HG03159 (cell line): ENCODE data around the gene WNT3.
"Not testable (repeated sequence)": the region's sequence is repeated elsewhere in the genome, so short reads cannot be mapped to it uniquely, and the experiment has no call there.

Experiments
- ATAC-seq: cut with Tn5 transposase; IDR thresholded peaks from one replicate; pipeline ENCODE4 v1.9.1; 2021; ENCODE audit warnings: mild to moderate bottlenecking, moderate library complexity; ENCODE audit not compliant: unreplicated experiment

WNT3 gene

DNA sequence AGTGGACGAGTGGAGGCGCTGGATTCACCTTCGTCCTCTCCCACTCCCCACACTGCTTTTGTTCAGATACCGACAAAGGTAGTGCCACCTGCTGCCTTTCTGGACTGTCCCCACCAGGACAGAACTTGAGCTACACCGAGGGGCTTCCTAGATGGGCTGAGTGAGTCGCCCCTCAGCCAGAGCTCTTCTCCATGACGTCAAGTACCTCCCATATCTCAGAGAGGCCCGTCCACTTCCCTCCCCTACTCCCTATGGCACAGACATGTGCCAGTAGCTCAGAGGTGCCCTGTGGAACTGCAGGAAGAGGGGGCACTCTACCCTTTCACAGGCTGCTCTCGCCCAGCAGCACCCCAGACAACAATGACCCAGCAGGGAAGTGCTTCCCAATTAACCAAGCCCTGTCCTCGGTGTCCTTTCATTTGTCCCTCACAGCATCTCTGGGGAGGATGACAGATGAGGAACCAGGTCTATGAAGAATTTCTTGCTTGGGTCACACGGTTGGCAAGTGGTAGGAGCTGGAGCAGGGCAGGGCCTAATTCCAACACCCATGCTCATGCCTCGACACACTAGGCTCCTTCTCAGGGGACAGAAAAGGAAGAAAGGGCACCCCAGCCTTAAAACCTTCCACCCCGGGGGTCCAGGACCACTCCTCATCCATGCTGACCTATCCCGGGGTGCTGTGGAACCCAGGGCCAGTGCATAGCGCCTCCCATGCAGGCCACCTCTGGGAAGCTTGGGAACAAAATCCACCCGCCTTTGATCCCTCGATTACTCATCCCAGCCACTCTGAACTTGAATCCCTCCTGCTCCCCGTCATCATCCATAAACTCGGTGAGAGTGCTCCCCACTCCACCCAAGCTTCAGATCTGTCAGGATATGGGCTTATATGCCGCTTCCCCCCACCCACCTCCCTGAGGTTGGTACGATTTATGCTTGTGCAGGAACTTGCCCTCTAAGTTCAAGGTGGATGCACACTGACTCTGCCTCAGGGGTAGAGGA lies 51.7 kb downstream of the WNT3 start:
- no peak for ATAC-seq

GRCh38 chr17:46765453-46765852 lies 53.0 kb downstream of the WNT3 start:
- no peak for ATAC-seq

DNA sequence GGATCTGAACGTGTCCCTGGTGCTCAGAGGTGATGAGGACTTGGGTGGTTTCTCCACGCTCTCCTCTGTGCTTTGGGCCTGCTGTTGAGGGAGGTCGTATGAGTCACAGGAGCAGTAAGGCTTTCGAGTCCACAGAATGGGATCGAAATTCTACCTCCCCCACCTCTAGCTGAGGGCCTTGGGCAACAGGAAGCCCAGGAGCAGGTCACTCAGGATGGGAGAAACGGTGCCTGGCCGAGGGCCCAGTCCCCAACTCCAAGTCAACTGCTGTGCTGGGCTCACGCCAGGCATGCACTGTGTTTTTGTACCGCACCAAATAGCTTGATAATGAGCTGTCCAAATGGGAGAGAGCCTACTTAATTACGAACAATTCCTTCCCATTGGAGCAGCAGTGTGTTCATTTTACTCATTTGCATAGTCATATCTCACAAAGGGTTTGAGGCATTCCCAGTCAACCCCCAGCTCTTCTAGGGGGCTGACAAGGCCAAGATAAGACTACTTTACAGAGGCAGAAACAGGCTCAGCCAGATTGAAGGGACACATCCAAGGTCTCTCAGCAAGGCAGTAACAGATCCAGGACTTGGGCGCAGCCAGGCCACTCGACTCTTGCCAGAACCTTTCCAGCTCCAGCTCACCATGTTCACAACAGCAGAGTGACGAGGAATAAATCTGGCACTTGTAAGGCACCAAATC lies 53.6 kb downstream of the WNT3 start:
- no peak for ATAC-seq

DNA sequence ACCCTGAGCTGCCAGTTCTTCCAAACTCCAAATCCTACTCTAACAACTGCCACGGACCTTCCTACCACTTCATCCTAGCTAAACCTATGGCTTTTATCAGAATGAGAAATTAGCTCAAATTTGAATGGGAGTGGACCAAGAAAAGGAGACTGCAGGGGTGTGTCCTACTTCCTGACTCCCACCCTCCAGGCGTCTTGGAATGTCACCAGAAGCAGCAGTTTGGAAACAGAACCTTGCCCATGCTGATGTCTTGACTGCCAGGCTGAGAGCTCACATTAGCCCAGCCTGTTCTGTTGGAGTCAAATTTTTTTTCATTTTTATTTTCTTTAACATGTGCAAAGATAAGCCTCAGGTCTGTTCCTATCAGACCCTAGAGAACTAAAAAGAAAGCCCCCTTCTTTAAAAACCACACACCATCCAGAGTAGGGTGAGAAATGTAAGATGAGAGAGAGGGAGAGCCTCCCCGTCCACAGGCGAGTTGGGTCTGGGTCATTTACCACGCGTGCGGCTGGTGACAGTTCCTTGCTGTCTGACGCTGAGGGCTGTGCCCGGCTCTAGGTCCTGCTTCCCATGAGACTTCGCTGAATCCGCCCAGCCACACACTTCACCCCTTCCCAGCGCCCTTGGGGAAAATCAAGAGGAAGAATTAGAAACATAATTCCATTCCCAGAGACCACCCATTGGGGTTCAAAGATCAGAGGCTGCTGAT lies 54.3 kb downstream of the WNT3 start:
- ATAC-seq, result no peak

- no peak for ATAC-seq
Observed at GRCh38 chr17:46763416-46763815, 55.1 kb downstream of the WNT3 start.

DNA sequence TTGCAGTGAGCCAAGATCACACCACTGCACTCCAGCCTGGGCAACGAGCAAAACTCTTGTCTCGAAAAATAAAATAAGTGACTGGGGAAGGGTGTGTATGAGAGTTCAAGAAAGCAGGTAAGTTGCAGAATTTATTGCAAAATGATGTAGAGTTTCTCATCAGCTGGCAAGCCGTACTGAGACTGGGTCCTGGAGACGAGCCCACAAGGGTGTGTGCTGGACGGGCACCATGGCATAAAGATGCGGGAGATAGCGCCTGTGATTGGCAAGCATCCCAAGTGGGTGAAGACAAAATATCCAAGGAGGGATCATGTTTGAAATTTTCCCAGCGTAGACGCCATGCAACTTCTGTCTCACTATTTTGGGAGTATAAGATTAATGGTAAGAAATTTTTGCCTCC lies 59.4 kb downstream of the WNT3 start:
- no peak for ATAC-seq

DNA sequence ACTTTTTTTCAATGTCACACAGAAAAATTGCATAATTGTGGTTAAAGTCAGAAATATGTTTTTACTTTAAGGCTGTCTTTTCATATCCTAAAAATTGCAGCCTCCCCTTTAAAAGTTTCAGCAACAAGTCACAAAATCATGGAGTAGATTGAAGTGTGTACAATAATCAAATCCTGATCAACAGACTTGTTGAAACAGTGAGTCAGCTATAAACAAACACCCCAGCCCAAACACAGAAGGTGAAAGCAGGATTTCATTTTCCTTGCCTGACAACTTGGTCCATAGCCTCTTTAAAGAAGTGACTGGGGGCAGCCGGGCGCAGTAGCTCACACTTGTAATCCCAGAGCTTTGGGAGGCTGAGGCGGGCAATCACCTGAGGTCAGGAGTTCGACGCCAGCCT lies 59.9 kb downstream of the WNT3 start:
- no peak for ATAC-seq

DNA sequence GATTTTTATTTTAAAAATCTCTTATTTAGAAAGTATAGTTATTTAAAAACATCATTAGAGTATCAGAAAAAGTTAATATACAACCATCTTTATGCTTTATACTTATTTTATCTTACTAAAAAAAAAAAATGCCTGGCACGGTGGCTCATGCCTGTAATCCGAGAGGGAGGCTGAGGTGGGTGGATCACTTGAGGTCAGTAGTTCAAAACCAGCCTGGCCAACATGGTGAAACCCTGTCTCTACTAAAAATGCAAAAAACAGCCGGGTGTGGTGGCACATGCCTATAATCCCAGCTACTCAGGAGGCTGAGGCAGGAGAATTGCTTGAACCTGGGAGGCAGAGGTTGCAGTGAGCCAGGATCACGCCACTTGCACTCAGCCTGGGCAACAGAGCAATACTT lies 60.9 kb downstream of the WNT3 start:
- ATAC-seq, result not testable (repeated sequence)

GRCh38 chr17:46756861-46757260 lies 61.6 kb downstream of the WNT3 start:
- no peak for ATAC-seq

GRCh38 chr17:46756081-46756735 lies 62.3 kb downstream of the WNT3 start:
- ATAC-seq, result no peak

DNA sequence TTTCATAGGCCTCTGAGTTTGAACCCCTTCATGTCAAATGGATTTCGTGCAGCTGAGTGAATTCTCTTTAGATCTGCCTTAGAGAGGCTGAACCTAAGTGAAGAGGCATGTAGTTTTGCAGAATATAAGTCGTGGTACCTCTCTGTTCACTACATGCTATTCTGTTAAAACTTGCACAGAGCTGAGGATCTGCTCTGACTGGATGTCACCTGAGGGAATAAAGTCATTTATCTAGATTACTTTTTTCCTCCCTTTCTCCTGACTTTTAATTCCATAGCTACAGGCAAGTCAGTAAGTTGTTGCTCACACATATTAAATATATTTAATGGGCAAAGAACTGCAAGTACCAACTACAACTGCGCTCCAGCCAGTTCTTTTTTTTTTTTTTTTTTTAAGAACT lies 64.7 kb downstream of the WNT3 start:
- no peak for ATAC-seq

- no peak for ATAC-seq
Observed at GRCh38 chr17:46751425-46751824, 67.1 kb downstream of the WNT3 start.

DNA sequence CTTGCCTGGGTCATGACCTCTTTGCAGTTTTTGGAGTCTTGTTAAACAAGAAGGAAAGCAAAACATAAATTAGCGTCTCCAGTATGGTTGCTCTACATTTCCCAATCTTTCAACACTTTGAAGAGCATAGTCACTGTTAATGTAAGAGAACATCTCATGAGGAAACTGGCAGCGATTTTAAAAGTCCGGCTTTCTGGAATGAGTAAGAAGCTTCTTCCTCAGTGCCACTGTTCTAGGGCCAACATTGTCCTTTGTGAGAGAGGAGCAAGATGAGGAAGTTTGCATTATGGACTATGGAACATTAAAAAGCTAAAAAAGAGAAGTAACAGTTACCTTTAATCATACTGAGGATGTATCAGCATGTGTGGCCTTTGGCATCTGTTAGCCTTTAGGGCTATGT lies 73.1 kb downstream of the WNT3 start:
- ATAC-seq, result no peak

DNA sequence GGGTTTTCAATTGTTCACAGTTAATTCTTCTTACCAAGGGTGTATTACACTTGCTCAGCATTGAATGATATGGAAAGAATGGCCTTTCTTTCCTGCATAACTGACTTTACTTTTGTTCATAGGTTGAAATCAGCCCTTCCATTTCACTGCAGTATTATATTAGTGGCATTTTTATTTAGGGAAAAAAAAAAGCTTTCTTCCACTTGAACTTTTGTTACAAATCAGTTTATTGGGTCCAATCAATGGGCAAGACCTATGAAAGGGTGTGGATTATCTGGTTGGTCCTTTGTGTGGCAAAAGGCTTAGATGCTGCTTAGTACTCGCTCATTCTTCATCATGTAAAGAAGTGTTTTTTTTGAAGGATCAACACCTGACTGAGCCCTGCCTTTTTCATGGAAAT lies 74.1 kb downstream of the WNT3 start:
- no peak for ATAC-seq

DNA sequence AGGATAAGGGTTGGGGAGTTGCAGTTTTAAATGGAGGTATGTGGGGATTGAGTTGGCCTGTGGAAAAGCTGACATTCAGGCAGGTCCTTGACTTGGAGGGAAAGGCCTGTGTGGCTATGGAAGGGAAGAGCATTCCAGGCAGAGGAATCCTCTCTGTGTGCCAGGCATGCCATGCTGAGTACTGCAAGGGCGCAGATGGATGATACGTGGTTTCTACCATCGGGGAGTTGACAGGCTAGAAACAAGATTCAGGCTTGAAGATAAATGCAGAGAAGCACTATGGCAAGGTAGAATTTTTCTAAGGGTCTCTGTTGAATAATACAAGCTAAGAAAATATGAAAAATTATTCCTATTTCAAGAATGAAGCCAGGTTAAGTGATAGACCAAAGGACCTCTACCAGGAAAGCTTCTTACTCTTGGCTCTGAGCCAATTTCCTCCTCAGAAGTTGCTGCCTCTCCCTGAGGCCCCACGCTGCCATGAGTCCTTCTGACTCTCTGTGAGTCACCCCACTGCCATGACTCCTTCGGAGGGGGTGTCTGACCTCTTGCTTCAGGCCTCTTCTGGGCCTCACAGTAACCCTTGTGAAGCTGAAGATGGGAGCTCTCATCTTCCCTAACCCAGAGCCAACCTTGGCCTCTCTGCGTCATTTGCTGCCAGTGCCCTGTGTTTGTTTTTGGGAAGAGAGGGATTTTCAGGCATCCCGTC lies 75.8 kb downstream of the WNT3 start:
- ATAC-seq, result no peak

- ATAC-seq, result no peak
Observed at GRCh38 chr17:46741122-46741730, 77.3 kb downstream of the WNT3 start.

DNA sequence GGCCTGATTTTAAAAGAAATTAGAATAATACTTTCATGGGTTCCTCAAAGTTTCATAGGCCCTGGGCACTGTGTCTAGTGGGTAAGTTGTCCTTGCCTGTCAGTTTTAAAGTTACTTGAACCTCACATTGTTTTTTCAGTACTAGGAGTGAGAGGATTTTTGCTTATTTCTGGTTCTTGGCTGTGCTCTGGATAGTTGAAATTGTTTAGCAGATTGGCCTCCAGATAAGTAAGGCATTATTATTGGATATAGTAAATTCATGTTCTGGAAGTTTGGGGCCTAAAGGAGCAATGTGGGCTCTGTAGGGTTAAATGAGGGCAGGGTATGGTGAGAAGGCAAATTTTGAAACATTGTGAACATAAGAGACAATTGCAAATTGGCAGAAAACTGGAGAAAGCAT lies 78.5 kb downstream of the WNT3 start:
- ATAC-seq, result no peak

GRCh38 chr17:46738544-46738943 lies 79.9 kb downstream of the WNT3 start:
- no peak for ATAC-seq

- no peak for ATAC-seq
Observed at GRCh38 chr17:46737326-46737725, 81.2 kb downstream of the WNT3 start.

DNA sequence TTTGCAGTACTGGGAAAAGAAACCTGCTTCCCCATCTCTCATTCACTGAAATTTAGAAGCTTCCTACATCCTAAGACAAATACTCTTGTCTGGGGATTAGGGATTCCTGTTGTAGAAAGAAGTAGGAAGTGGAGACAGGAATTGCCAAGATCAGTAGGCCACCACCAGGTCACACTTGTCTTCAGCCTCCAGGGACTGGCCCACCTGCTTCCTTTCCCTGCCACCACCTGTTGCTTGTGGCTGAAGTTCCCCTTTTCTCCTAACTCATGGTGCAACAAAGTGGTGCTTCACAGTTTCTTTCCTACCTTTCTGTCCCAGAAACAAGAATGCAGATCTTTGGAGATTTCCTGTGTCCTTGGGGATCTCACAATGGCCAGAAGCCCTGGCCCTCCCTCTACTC lies 82.4 kb downstream of the WNT3 start:
- ATAC-seq, result no peak
